22Rv1 (cell line): ENCODE results near the gene C6orf132.

Experiments used
- H3K27ac ChIP-seq: fragments of 450-650 bp; 2 replicates; pipeline ENCODE4 v1.5.1; 2017
- CTCF ChIP-seq: fragments of 450-650 bp; IDR thresholded peaks from 2 replicates; pipeline ENCODE4 v1.5.1; 2017; ENCODE audit warnings: mild to moderate bottlenecking
- ZFX ChIP-seq: fragments of 450-650 bp; IDR thresholded peaks from 2 replicates; pipeline ENCODE4 v1.6.1; 2017; ENCODE audit warnings: antibody characterized with exemption, borderline replicate concordance

The C6orf132 gene

GRCh38 chr6:42133926-42134325 is 8.5 kb downstream of the C6orf132 start:
- H3K27ac ChIP-seq, result no peak overlapping the region
- TF ChIP-seq ZFX, result no peak
- TF ChIP-seq CTCF, result no peak

GRCh38 chr6:42131531-42131930 is 10.9 kb downstream of the C6orf132 start:
- TF ChIP-seq CTCF (no peak), ZFX (no peak)
- H3K27ac ChIP-seq, result no peak overlapping the region

- no peak for TF ChIP-seq ZFX
- no peak for TF ChIP-seq CTCF
- H3K27ac ChIP-seq, result no peak overlapping the region
Observed at GRCh38 chr6:42129360-42129676, 13.1 kb downstream of the C6orf132 start.

GRCh38 chr6:42128460-42129359 is 13.7 kb downstream of the C6orf132 start:
- H3K27ac ChIP-seq, result no peak overlapping the region
- TF ChIP-seq CTCF, result no peak
- no peak for TF ChIP-seq ZFX

GRCh38 chr6:42125663-42126062 is 16.8 kb downstream of the C6orf132 start:
- no peak for TF ChIP-seq CTCF
- TF ChIP-seq ZFX, result no peak
- H3K27ac ChIP-seq, result no peak overlapping the region

GRCh38 chr6:42125231-42125630 is 17.2 kb downstream of the C6orf132 start:
- TF ChIP-seq ZFX, result no peak
- TF ChIP-seq CTCF, result no peak

GRCh38 chr6:42124223-42124836 is 18.1 kb downstream of the C6orf132 start:
- no peak overlapping the region for H3K27ac ChIP-seq
- TF ChIP-seq ZFX (no peak), CTCF (no peak)

More at GRCh38 chr6:42125231-42125630, 17.2 kb downstream of the C6orf132 start:
- no peak overlapping the region for H3K27ac ChIP-seq
